KOPT-K1 (cell line): ENCODE results near the gene RNF125.
"Not testable (repeated sequence)": the region's sequence is repeated elsewhere in the genome, so short reads cannot be mapped to it uniquely, and the experiment has no call there.

Source experiments
- H3K27ac ChIP-seq: fragments of 200-600 bp; sonication (generic); 2 replicates; pipeline ENCODE4 v1.5.1; 2016; ENCODE audit warnings: antibody characterized with exemption, mild to moderate bottlenecking, low read depth, low read length; ENCODE audit not compliant: poor library complexity, severe bottlenecking
- H3K36me3 ChIP-seq: fragments of 200-600 bp; sonication (generic); 2 replicates; pipeline ENCODE4 v1.5.1; 2017; ENCODE audit warnings: antibody characterized with exemption, mild to moderate bottlenecking, low read length, moderate library complexity; ENCODE audit not compliant: insufficient read depth
- H3K9me3 ChIP-seq: fragments of 200-600 bp; sonication (generic); 2 replicates; pipeline ENCODE4 v1.5.1; 2017; ENCODE audit warnings: antibody characterized with exemption, low read length, mild to moderate bottlenecking; ENCODE audit not compliant: insufficient read depth, poor library complexity, severe bottlenecking

RNF125 gene

DNA sequence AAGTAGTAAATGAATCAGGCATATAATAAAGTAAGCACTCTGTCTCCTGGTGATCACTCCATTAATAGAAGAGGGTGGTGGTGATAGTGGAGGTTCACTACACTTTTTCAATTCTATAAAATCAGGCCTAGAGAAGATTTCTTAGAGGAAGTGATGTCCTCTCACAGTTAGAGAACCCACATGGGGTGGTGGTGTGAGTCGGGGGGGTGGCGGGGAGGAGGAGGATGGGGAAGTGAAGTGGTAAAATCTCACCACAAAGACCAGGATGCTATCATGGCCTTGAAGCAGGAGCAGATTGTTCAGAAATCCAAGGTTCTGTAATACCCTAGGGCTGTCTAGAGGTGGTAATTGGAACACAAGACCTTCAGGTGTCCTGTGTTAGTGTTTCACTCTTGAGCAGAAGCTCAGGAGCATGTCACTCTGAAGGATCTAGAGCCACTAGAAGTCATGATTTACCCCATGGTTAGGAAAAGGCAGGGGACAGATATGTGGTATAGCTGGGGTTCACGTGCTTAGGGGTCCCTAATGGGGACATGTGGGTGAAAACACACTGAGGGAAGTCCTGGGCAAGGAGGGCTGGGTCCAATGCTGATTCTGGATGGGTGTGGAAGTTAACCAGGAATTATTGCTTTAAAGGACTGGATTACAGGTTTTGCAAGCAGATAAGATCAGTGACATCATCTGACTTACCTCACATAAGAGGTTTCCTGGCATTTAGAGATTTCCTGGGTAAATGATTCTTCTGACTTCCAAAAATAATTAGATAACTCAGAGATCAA lies 31.0 kb downstream of the RNF125 start:
- H3K9me3 ChIP-seq, result no peaks in the 10 kb centered on the region
- H3K36me3 ChIP-seq, result no peaks in the 10 kb centered on the region
- peak overlapping the region; percentile 32 for H3K27ac ChIP-seq

DNA sequence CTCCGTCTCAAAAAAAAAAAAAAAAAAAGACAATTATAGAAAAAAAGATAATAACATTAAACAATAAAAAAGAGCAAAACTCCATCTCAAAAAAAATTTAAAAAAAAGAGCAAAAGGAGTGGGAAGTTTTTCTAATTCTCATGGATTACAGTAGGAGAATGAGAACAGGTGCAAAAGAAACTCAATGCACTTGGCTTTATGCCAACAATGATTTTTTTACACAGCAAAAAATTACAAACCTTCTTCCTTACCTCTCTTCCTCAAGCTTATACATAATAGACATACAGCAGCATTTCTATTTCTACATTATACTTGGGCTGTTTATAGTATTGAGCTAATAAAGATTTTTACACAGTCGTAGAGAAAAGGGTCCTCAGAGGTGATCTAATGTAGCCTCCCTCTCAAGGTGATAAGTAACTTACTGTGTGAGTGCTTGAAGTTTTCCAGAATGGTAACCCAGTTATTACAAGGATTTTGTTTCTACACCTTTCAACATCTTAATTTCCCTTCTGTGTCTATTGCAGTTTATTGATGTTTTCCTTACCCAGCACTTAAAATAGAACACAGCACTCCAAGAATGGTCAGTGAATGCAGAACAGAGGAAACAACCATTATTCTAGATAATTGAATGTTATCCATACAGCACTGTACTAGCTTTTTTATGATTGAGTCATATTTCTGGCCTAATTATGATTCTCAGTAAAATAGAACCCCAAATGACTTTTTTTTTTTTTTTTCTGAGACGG lies 38.2 kb downstream of the RNF125 start:
- Histone ChIP-seq H3K27ac (no peak overlapping the region), H3K36me3 (no peaks in the 10 kb centered on the region), H3K9me3 (no peaks in the 10 kb centered on the region)

DNA sequence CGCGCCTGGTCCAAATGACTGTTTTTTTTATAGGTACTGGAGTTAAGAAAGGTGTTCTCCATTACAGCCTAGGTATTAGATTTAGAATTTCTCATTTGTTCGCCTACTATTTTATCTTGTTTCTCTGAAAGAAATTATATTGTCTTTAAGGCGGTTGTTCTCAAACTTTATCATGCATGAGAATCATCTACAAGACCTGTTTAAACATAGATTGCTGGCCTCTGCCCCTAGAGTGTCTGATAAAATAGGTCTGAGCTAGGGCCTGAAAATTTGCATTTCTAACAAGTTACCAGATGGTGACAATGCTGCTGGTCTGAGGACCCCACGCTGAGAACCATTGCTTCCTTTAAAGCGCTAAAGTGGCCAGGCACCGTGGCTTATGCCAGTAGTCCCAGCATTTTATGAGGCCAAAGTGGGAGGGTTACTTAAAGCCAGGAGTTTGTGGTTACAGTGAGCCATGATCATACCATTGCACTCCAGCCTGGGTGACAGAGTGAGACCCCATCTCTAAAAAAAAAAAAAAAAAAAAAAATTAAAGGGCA lies 39.1 kb downstream of the RNF125 start:
- Histone ChIP-seq H3K36me3 (no peaks in the 10 kb centered on the region), H3K27ac (no peak overlapping the region), H3K9me3 (no peaks in the 10 kb centered on the region)

DNA sequence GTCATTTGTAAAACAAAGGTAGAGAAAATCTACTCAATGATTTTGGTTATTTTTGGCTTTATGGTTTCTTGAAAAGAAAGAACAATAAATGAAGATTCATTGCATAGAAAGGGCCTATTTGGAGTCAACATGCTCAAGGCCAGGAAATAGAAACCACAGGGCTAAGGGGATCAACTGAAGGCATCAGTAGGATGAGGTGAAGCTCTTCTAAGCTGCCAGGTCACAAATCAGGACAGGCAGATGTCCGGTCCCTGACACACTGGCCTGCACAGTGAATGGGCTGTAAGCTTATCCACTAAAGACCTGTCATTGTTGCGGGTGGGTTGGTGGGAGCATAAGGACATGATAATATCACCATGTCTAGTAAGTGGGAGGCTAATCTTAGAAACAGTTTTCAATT lies 41.4 kb downstream of the RNF125 start:
- Histone ChIP-seq H3K36me3 (no peaks in the 10 kb centered on the region; the same call in 1 of the 2 replicates), H3K27ac (peak overlapping the region; percentile 2), H3K9me3 (no peaks in the 10 kb centered on the region)

DNA sequence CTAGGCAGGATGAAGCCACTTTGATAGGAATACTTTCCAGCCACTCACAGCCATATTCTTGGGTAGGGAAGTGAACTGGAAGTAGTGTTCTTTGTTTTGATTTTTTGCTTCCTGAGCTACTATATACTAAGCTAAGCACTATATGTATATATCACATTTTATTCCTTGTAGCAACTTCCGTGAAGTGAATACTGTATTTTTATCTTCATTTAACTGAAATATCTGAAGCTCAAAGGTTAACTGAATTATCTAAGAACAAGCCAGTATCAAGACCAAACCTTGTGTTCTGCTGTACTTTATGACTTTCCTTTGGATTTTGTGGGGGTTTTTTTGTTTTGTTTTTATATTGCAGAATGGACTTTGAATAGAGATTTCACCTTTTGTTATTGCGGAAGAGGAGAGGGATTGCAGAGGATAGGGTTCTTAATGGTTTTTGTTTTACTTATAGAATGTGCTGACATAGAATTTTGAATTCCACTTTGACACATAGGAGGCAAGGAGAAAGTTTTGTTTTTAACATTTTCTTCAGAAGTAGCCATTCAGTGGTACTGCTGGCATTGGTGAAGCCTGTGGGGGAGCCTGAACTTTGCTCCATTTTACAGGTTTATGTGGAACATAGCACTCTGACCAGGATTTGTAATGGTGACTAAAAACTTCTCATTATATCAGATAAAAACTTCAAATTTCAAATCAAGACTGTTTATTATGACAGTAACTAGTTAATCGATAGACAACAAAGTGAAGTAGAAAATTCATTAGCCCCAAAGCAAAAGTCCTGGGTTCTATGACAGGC lies 48.9 kb downstream of the RNF125 start:
- Histone ChIP-seq H3K9me3 (no peaks in the 10 kb centered on the region), H3K36me3 (no peaks in the 10 kb centered on the region; the same call in 1 of the 2 replicates)

DNA sequence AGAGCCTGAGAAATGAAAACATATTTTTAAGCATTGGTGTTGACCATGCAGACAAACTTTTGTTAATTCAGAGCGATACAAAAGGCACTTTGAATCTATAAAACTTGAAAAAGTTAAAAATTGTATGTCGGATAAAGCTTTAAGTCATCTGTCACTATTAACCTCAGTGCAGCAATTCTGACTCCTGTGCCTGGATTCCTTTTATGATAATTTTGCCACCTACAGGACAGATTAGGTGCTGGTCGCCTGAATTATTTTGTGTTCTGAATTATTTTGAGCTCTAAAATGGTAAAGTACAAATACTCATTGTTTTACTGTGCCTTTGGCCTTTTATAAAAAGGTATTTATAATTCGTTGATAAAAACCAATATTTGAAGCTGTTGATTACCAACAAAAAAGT lies 53.7 kb downstream of the RNF125 start:
- H3K9me3 ChIP-seq, result no peaks in the 10 kb centered on the region
- H3K36me3 ChIP-seq, result no peaks in the 10 kb centered on the region
- H3K27ac ChIP-seq, result no peak overlapping the region

More for the DNA sequence above, 48.9 kb downstream of the RNF125 start:
- no peak overlapping the region for H3K27ac ChIP-seq

DNA sequence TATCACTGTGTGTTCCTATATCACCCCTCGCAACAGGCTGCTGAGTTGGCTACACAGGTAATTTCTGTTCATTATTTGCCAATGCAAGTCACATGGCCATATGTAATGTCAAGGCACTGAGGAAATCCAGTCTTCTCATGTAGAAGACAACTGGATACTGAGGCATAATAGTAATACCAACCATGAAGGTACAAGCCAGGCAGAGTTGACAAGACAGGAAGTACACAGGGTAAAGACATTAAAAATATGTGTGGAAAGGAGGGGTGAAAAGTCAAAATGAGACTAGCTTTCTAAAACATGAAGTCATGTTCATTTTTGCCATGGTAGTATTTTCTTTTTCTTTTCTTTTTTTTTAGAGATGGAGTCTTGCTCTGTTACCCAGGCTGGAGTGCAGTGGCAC lies 55.6 kb downstream of the RNF125 start:
- Histone ChIP-seq H3K36me3 (no peaks in the 10 kb centered on the region), H3K9me3 (no peaks in the 10 kb centered on the region), H3K27ac (no peak overlapping the region)

DNA sequence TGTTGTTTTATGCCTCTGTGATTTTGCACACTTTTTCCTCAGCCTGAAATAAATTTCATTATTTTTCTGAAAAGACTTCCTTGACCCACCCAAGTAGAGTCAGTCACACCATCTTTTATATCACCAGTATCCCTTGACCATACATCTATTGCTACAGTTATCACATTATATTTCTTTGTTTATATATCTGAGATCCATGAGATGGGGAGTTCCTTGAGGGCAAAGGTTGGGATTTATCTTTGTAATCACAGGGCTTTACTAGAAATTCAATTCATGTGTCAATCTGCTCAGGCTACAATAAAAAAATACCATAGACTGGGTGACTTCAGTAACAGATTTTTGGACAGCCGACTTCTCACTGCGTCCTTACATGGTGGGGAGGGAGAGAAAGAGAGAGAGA lies 60.2 kb downstream of the RNF125 start:
- Histone ChIP-seq H3K36me3 (no peaks in the 10 kb centered on the region), H3K9me3 (no peaks in the 10 kb centered on the region), H3K27ac (no peak overlapping the region)

DNA sequence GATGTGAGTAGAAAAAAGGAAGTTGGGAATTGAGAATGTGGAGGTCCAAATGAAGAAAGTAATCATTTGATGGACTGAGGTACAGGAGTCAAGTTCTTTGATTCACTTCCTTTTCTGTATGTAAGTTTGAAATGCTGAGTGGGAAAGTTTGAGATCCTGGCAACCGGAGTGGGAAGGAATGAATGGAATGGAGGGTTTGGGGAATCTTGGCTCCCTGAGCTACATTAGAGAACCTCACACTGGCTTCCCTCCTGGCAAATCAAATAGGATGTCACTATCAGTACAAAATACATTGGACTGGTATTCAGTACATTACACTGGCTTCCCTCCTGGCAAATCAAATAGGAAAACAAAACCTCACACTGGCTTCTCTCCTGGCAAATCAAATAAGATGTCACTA lies 63.3 kb downstream of the RNF125 start:
- Histone ChIP-seq H3K27ac (no peak overlapping the region), H3K36me3 (no peaks in the 10 kb centered on the region), H3K9me3 (no peaks in the 10 kb centered on the region)

DNA sequence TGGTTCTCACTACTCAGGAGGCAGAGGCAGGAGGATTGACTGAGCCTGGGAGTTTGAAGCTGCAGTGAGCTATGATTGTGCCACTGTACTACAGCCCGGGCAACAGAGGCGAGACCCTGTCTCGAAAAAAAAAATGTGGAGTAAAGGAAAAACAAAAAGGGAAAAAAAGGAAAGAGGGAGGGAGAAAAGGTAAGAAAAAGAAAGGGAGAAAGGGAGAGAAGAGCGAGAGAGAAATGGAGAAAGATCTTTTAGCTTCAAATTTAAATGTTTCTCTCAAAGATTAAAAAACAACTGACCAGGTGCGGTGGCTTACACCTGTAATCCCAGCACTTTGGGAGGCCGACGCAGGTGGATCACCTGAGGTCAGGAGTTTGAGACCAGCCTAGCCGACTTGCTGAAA lies 65.2 kb downstream of the RNF125 start:
- Histone ChIP-seq H3K27ac (no peak overlapping the region), H3K9me3 (no peaks in the 10 kb centered on the region), H3K36me3 (no peaks in the 10 kb centered on the region)

DNA sequence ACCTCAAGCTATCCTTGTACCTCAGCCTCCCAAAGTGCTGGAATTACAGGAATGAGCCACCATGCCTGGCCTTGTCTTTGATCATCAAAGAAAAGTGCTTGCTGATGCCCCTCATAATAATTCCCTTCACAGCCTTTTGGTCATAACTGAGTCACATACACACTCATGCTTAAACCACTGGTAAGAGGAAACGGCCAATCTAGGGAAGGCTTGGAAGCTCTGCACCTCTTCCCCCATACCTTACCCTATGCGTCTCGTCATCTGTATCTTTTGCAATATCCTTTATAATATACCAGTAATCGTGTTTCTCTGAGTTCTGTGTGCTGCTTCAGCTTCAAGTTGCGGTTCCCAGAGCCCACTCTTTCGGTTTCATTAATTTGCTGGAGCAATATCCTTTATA lies 68.3 kb downstream of the RNF125 start:
- H3K36me3 ChIP-seq, result no peaks in the 10 kb centered on the region
- H3K9me3 ChIP-seq, result no peaks in the 10 kb centered on the region
- no peak overlapping the region for H3K27ac ChIP-seq

DNA sequence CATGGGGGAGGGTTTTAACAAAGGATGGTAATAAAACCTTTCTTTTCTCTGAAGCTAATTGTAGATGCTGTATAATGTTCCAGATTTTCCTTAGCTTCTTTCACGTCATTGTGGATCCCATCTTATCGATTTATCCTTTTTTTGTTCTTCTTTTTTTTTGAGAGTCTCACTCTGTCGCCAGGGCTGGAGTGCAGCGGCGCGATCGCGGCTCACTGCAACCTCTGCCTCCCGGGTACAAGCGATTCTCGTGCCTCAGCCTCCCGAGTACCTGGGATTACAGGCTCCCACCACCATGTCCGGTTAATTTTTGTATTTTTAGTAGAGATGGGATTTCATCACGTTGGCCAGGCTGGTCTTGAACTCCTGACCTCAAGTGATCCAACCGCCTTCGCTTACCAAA lies 72.2 kb downstream of the RNF125 start:
- H3K27ac ChIP-seq, H3K9me3 ChIP-seq: not testable (repeated sequence)
- H3K36me3 ChIP-seq, result peaks cover 18% of the 10 kb centered on the region

DNA sequence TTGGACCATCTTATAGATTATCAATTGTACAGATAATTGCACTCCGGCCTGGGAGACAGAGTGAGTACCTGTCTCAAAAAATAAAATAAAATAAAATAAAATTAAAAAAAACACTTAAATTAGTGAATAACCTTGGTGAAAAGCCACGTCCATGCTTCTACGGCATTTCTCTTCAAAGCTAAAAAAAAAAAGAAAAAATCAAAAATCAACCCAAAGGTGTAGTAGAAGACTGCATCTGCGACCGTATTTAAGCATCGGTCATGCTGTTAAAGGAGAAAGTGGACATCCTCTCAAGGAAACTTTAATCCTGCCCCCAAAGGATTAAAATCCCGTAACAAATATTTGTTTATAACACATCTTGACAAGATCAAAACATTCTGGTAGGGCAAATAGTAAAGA lies 72.7 kb downstream of the RNF125 start:
- Histone ChIP-seq H3K9me3 (no peaks in the 10 kb centered on the region), H3K36me3 (peaks cover 23% of the 10 kb centered on the region), H3K27ac (peak overlapping the region; percentile 98)

DNA sequence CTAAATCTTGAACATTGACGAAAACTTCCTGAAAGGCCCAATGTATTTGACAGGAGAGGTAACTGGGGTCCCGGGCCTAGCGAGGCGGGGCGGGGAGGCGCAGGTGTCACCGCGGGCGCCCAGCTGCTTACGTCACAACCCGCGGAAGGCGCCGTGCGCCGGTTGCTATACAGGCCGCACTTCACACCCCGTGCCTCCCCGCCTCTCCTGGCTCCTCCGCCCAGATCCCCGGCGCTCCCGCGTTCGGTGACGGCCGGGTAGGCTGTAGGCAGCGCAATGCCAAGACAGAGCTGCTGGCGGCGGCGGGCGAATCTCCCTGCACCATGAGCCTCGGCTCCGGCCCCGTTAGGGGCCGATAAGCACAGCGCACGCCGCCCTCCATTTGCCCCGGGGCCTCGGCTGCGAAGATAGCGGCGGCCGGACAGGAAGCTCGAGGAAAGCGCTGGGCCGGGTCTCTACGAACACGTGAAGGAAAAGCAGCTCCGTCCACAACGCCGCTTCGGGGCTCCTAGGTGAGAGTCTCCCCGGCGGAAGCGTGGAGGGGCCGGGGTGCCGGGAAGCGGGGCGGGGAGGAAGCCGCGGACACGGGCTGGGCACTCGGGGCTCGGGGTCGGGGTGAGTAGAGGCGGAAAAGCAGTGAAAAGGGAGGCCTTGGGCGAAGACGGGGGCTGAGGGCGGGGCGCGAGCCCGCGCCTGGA lies 73.2 kb downstream of the RNF125 start, which contains the start of gene RNF138:
TSS of gene RNF138 (plus strand) at position 151 of the 698 bp plus-strand sequence. CDS start 903 bp downstream, outside the sequence.
- H3K9me3 ChIP-seq, result no peaks in the 10 kb centered on the region
- H3K36me3 ChIP-seq, result peaks cover 28% of the 10 kb centered on the region
- H3K27ac ChIP-seq, result peak within 1 kb of the TSS; percentile 98
